Astrocyte of the cerebellum (primary cell): ENCODE results near the gene UBFD1.

Source experiments
- DNase-seq: peaks from one replicate; pipeline ENCODE4 v3.0.0-alpha.2; 2011; ENCODE audit warnings: low read depth
- H3K4me3 ChIP-seq: 2 replicates; pipeline ENCODE4 v1.5.1; 2011; ENCODE audit warnings: mild to moderate bottlenecking, low read depth, low read length, moderate library complexity
- CTCF ChIP-seq: IDR thresholded peaks from 2 replicates; pipeline ENCODE4 v1.5.1; 2012; ENCODE audit warnings: low read length, low read depth, moderate library complexity, mild to moderate bottlenecking; ENCODE audit errors: missing control alignments
- in situ Hi-C: cut with HindIII; loops from 2 replicates; pipeline ENCODE4 v1.10.0; 2017; ENCODE audit warnings: low sequenced_read_pairs

Gene UBFD1

GRCh38 chr16:23519282-23519681 lies 38.2 kb upstream of the UBFD1 start:
- TF ChIP-seq CTCF: no peak
- in situ Hi-C loops: no loop called here
- no peak for DNase-seq
- no peak overlapping the region for H3K4me3 ChIP-seq

GRCh38 chr16:23520500-23520899 lies 37.0 kb upstream of the UBFD1 start:
- no peak for DNase-seq
- TF ChIP-seq CTCF: no peak
- no peak overlapping the region for H3K4me3 ChIP-seq
- in situ Hi-C loops: no loop called here

GRCh38 chr16:23521037-23521743 lies 36.3 kb upstream of the UBFD1 start:
- no peak for DNase-seq
- in situ Hi-C loops: no loop called here
- no peak for TF ChIP-seq CTCF
- no peak overlapping the region for H3K4me3 ChIP-seq

- in situ Hi-C loops: no loop called here
- no peak for TF ChIP-seq CTCF
Observed at GRCh38 chr16:23521965-23522364, 35.6 kb upstream of the UBFD1 start.

GRCh38 chr16:23523321-23523720 lies 34.2 kb upstream of the UBFD1 start:
- TF ChIP-seq CTCF: no peak
- in situ Hi-C loops: no loop called here

More at GRCh38 chr16:23521965-23522364, 35.6 kb upstream of the UBFD1 start:
- no peak for DNase-seq
- no peak overlapping the region for H3K4me3 ChIP-seq

GRCh38 chr16:23523876-23524385 lies 33.6 kb upstream of the UBFD1 start:
- DNase-seq: no peak
- TF ChIP-seq CTCF: no peak
- in situ Hi-C loops: no loop called here
- no peak overlapping the region for H3K4me3 ChIP-seq

More at GRCh38 chr16:23523321-23523720, 34.2 kb upstream of the UBFD1 start:
- H3K4me3 ChIP-seq: no peak overlapping the region
- no peak for DNase-seq

- H3K4me3 ChIP-seq: no peak overlapping the region
- in situ Hi-C loops: no loop called here
- no peak for TF ChIP-seq CTCF
- no peak for DNase-seq
Observed at GRCh38 chr16:23524886-23525285, 32.6 kb upstream of the UBFD1 start.
